HCT116 (cell line): ENCODE measurements around the gene PICK1. TPM values are rescaled to one million over a fixed set of nuclear protein-coding genes. Genes with fewer than 3 reads are reported as not detected.

Experiments
- ATAC-seq: fragments of 200-7000 bp; cut with Tn5 transposase; 2 replicates; pipeline ENCODE4 v1.9.1; 2020; ENCODE audit warnings: mild to moderate bottlenecking, moderate library complexity
- BruUV-seq: library from RNA; stranded (reverse); fragments of 400-500 nt; replicated peaks from 2 replicates; lab custom pipeline; 2021; lab: Mats Ljungman, UMichigan
- CTCF ChIA-PET: fragments of 300-600 bp; sonication (Branson Sonifier 250); formaldehyde crosslinking; loops from one replicate; lab custom pipeline; 2021; ENCODE audit warnings: antibody characterized with exemption; lab: Charles Lee
- POLR2A ChIA-PET: fragments of 300-600, 350-600 bp; sonication (Branson Sonifier 250); formaldehyde crosslinking; loops from one replicate; lab custom pipeline; 2021; ENCODE audit warnings: antibody characterized with exemption; lab: Charles Lee
- RAD21 ChIA-PET, 2 experiments: fragments of 300-600 bp; sonication (Branson Sonifier 250); formaldehyde crosslinking; loops; one replicate each; lab custom pipeline; 2023; ENCODE audit warnings: low total read pairs in 2 of 2; ENCODE audit not compliant: uncharacterized antibody in 2 of 2, unreplicated experiment in 2 of 2, low non-redundant PET in 1 of 2; lab: Charles Lee
- DNase-seq: peaks from one replicate; pipeline ENCODE4 v3.0.0-alpha.2; 2010; ENCODE audit warnings: low read depth, low spot score
- H2AFZ ChIP-seq: fragments of 200-600 bp; shearing (Covaris generic), sonication (generic); 2 replicates; pipeline ENCODE4 v1.6.1; 2017; ENCODE audit warnings: low read depth, mixed run types, mixed read lengths, antibody characterized with exemption, low read length; ENCODE audit not compliant: poor library complexity, severe bottlenecking
- H3K27ac ChIP-seq: 2 replicates; pipeline ENCODE4 v1.5.1; 2012; ENCODE audit warnings: low read depth, low read length
- H3K27me3 ChIP-seq: fragments of 200-600 bp; sonication (generic); 2 replicates; pipeline ENCODE4 v1.6.1; 2016; ENCODE audit warnings: mixed run types, low read length, mixed read lengths; ENCODE audit not compliant: insufficient read depth
- H3K36me3 ChIP-seq, 2 experiments: fragments of 200-500 bp in 1 of 2; fragments of 200-600 bp in 1 of 2; sonication (Bioruptor generic) in 1 of 2; sonication (generic) in 1 of 2; 2 replicates each; pipeline versions ENCODE4 v1.5.1 to v1.6.1; 2014 to 2016; ENCODE audit warnings: low read length in 2 of 2, inconsistent platforms in 1 of 2, mixed read lengths in 1 of 2, mixed run types in 1 of 2; ENCODE audit not compliant: insufficient read depth in 2 of 2, control insufficient read depth in 1 of 2
- H3K4me1 ChIP-seq, 2 experiments: fragments of 200-600 bp in 1 of 2; sonication (generic) in 1 of 2; 2 replicates each; pipeline versions ENCODE4 v1.5.1 to v1.6.1; 2012 to 2017; ENCODE audit warnings: low read length in 2 of 2, inconsistent platforms in 1 of 2, mild to moderate bottlenecking in 1 of 2, mixed read lengths in 1 of 2, mixed run types in 1 of 2, moderate library complexity in 1 of 2; ENCODE audit not compliant: insufficient read depth in 2 of 2, control insufficient read depth in 1 of 2
- H3K4me2 ChIP-seq: fragments of 200-600 bp; sonication (generic); 2 replicates; pipeline ENCODE4 v1.6.1; 2017; ENCODE audit warnings: mixed run types, low read length, mixed read lengths
- H3K4me3 ChIP-seq, 2 experiments: fragments of 200-600 bp in 1 of 2; sonication (generic) in 1 of 2; replicated peaks in 1 of 2; 2 replicates each; pipeline ENCODE4 v1.5.1; 2011 to 2016; ENCODE audit warnings: low read length in 2 of 2, control low read depth in 1 of 2, low read depth in 1 of 2, mild to moderate bottlenecking in 1 of 2, mixed read lengths in 1 of 2, mixed run types in 1 of 2
- H3K79me2 ChIP-seq: fragments of 200-600 bp; sonication (generic); 2 replicates; pipeline ENCODE4 v1.6.1; 2017; ENCODE audit warnings: mild to moderate bottlenecking, mixed run types, low read length, moderate library complexity, mixed read lengths; ENCODE audit not compliant: insufficient read depth
- H3K9ac ChIP-seq: fragments of 200-600 bp; sonication (generic); 2 replicates; pipeline ENCODE4 v1.6.1; 2016; ENCODE audit warnings: low read length, mixed read lengths
- H3K9me2 ChIP-seq: fragments of 200-600 bp; sonication (generic), shearing (Covaris generic); 2 replicates; pipeline ENCODE4 v1.6.1; 2017; ENCODE audit warnings: mixed run types, mild to moderate bottlenecking, moderate library complexity; ENCODE audit not compliant: insufficient read depth
- H3K9me3 ChIP-seq, 2 experiments: fragments of 200-500 bp in 1 of 2; fragments of 200-600 bp in 1 of 2; sonication (Bioruptor generic) in 1 of 2; sonication (generic) in 1 of 2; 2 replicates each; pipeline ENCODE4 v1.6.1; 2014 to 2017; ENCODE audit warnings: low read length in 2 of 2, mixed read lengths in 2 of 2, inconsistent platforms in 1 of 2, low read depth in 1 of 2, mild to moderate bottlenecking in 1 of 2, mixed run types in 1 of 2, moderate library complexity in 1 of 2; ENCODE audit not compliant: control insufficient read depth in 1 of 2, insufficient read depth in 1 of 2
- H4K20me1 ChIP-seq: fragments of 200-600 bp; sonication (generic), shearing (Covaris generic); 2 replicates; pipeline ENCODE4 v1.6.1; 2017; ENCODE audit warnings: mixed run types, mild to moderate bottlenecking, moderate library complexity; ENCODE audit not compliant: insufficient read depth
- CTCF ChIP-seq, 3 experiments: fragments of 200-600 bp in 1 of 3; sonication (generic) in 1 of 3; IDR thresholded peaks in 2 of 3; conservative IDR thresholded peaks in 1 of 3; 2 replicates each; pipeline ENCODE4 v1.5.1; 2012 to 2017; ENCODE audit warnings: low read depth in 2 of 3, low read length in 2 of 3, antibody characterized with exemption in 1 of 3, borderline replicate concordance in 1 of 3, control low read depth in 1 of 3, mild to moderate bottlenecking in 1 of 3, mixed read lengths in 1 of 3, mixed run types in 1 of 3, moderate library complexity in 1 of 3; ENCODE audit not compliant: insufficient read depth in 1 of 3
- EZH2 ChIP-seq: fragments of 200-600 bp; sonication (generic); IDR thresholded peaks from 2 replicates; pipeline ENCODE4 v1.6.1; 2017; ENCODE audit warnings: antibody characterized with exemption, mixed run types
- EZH2phosphoT487 ChIP-seq: fragments of 200-600 bp; IDR thresholded peaks from 2 replicates; pipeline ENCODE4 v1.6.1; 2018; ENCODE audit warnings: antibody characterized with exemption, borderline replicate concordance
- JUND ChIP-seq: IDR thresholded peaks from 2 replicates; pipeline ENCODE4 v1.6.1; 2012
- POLR2AphosphoS5 ChIP-seq: IDR thresholded peaks from 2 replicates; pipeline ENCODE4 v1.6.1; 2011; ENCODE audit warnings: mild to moderate bottlenecking, low read depth, low read length, moderate library complexity
- SIN3A ChIP-seq: IDR thresholded peaks from 2 replicates; pipeline ENCODE4 v1.6.1; 2012; ENCODE audit warnings: low read depth
- SP1 ChIP-seq: IDR thresholded peaks from 2 replicates; pipeline ENCODE4 v1.6.1; 2012; ENCODE audit warnings: low read depth
- SRF ChIP-seq: IDR thresholded peaks from 2 replicates; pipeline ENCODE4 v1.6.1; 2012; ENCODE audit warnings: low read depth
- TCF7L2 ChIP-seq: IDR thresholded peaks from 2 replicates; pipeline ENCODE4 v1.7.0; 2011; ENCODE audit warnings: borderline replicate concordance, inconsistent platforms; ENCODE audit not compliant: insufficient read depth, insufficient read length; ENCODE audit errors: extremely low read depth
- ZFX ChIP-seq: fragments of 450-650 bp; IDR thresholded peaks from 2 replicates; pipeline ENCODE4 v1.6.1; 2017
- ZNF274 ChIP-seq: fragments of 200-500 bp; sonication (Bioruptor generic); IDR thresholded peaks from 2 replicates; pipeline ENCODE4 v1.6.1; 2014; ENCODE audit warnings: mild to moderate bottlenecking, low read depth, low read length, inconsistent platforms
- intact Hi-C: fragments of 100-400 bp; cut with micrococcal nuclease; formaldehyde crosslinking; loops from 2 replicates; pipeline ENCODE4 v1.10.0; 2022
- total RNA-seq: library from RNA; stranded (reverse); gene quantifications from one replicate; pipeline ENCODE4 v1.2.1, GENCODE V29; 2021; ENCODE audit not compliant: unreplicated experiment

The PICK1 gene
- total RNA-seq, 1 experiment from 2014 or later = 40.0 TPM

GRCh38 chr22:38027487-38027886 lies 29.7 kb upstream of the PICK1 start:
- no peak overlapping the region for H3K27ac ChIP-seq
- H3K4me2 ChIP-seq = no peak overlapping the region
- RAD21 ChIA-PET = no interaction called here
- no peak overlapping the region for H3K4me3 ChIP-seq
- TF ChIP-seq ZFX (no peak), CTCF (IDR thresholded peaks at IDR 0.05 in 2 of 3, conservative IDR thresholded peaks at IDR 0.05 in 1 of 3; ENCODE audit: borderline replicate concordance in 1 of 3, insufficient read depth in 1 of 3, low read depth in 2 of 3, low read length in 2 of 3) (no peak), ZNF274 (no peak), SP1 (no peak), TCF7L2 (no peak), SRF (no peak), EZH2phosphoT487 (no peak), POLR2AphosphoS5 (no peak), JUND (no peak), SIN3A (no peak), EZH2 (no peak)
- TF ChIP-seq, all 23 proteins: peak for 0
- intact Hi-C loops = no loop called here
- Histone ChIP-seq H3K36me3 (no peaks in the 10 kb centered on the region), H3K9me2 (no peaks in the 10 kb centered on the region), H3K4me1 (peaks cover 0 to under 1% of the 10 kb centered on the region in 2 experiments; a peak in 1 of 4 replicates), H2AFZ (no peak overlapping the region), H4K20me1 (no peaks in the 10 kb centered on the region), H3K79me2 (no peaks in the 10 kb centered on the region), H3K9me3 (no peaks in the 10 kb centered on the region), H3K9ac (no peak overlapping the region), H3K27me3 (no peaks in the 10 kb centered on the region)
- ChIA-PET POLR2A (no interaction called here), CTCF (no interaction called here)
- BruUV-seq = no TSS peak
- ATAC-seq (no peak), DNase-seq (no peak)
